HTERT RPE-1 (cell line): Measurements from ENCODE around the gene SOBP.

Experiments used
- in situ Hi-C: fragments of 300-500 bp; cut with MboI; formaldehyde crosslinking; loops from 4 replicates; pipeline ENCODE4 v1.14.3; 2020; ENCODE audit warnings: low sequenced_read_pairs

Gene SOBP

GRCh38 chr6:107579456-107580056 is 89.6 kb downstream of the SOBP start:
- in situ Hi-C loops = no loop called here

- in situ Hi-C loops = no loop called here
Observed at GRCh38 chr6:107582086-107582485, 92.2 kb downstream of the SOBP start.

- in situ Hi-C loops = no loop called here
Observed at GRCh38 chr6:107584726-107585125, 94.8 kb downstream of the SOBP start.

- in situ Hi-C loops = no loop called here
Observed at GRCh38 chr6:107585815-107586435, 96.0 kb downstream of the SOBP start.

GRCh38 chr6:107587451-107587850 is 97.5 kb downstream of the SOBP start:
- in situ Hi-C loops = no loop called here

- in situ Hi-C loops = no loop called here
Observed at GRCh38 chr6:107589199-107589598, 99.3 kb downstream of the SOBP start.

GRCh38 chr6:107589934-107590333 is 100.0 kb downstream of the SOBP start:
- in situ Hi-C loops = no loop called here

GRCh38 chr6:107590378-107590777 is 100.5 kb downstream of the SOBP start:
- in situ Hi-C loops = no loop called here

- in situ Hi-C loops = no loop called here
Observed at GRCh38 chr6:107591346-107591745, 101.4 kb downstream of the SOBP start.

GRCh38 chr6:107592806-107593205 is 102.9 kb downstream of the SOBP start:
- in situ Hi-C loops = no loop called here

GRCh38 chr6:107594736-107595135 is 104.8 kb downstream of the SOBP start:
- in situ Hi-C loops = no loop called here

GRCh38 chr6:107598091-107598490 is 108.2 kb downstream of the SOBP start:
- in situ Hi-C loops = no loop called here

GRCh38 chr6:107599043-107599442 is 109.1 kb downstream of the SOBP start:
- in situ Hi-C loops = no loop called here

GRCh38 chr6:107600121-107600520 is 110.2 kb downstream of the SOBP start:
- in situ Hi-C loops = no loop called here

- in situ Hi-C loops = no loop called here
Observed at GRCh38 chr6:107600936-107601335, 111.0 kb downstream of the SOBP start.

- in situ Hi-C loops = no loop called here
Observed at GRCh38 chr6:107601406-107601805, 111.5 kb downstream of the SOBP start.

GRCh38 chr6:107602321-107603005 is 112.5 kb downstream of the SOBP start:
- in situ Hi-C loops = no loop called here

GRCh38 chr6:107603006-107603370 is 113.1 kb downstream of the SOBP start:
- in situ Hi-C loops = no loop called here

- in situ Hi-C loops = no loop called here
Observed at GRCh38 chr6:107604549-107604948, 114.6 kb downstream of the SOBP start.

GRCh38 chr6:107606407-107606806 is 116.5 kb downstream of the SOBP start:
- in situ Hi-C loops = no loop called here

- in situ Hi-C loops = no loop called here
Observed at GRCh38 chr6:107607116-107607515, 117.2 kb downstream of the SOBP start.

GRCh38 chr6:107611094-107611810 is 121.3 kb downstream of the SOBP start:
- in situ Hi-C loops = no loop called here
